GM10266 (cell line): Measurements from ENCODE around the gene MPDU1.
A peak's percentile ranks its signal among the peaks of the same experiment; 100 is the strongest.

Source experiments
- DNase-seq: peaks from one replicate; pipeline ENCODE4 v3.0.0; 2012; ENCODE audit errors: extremely low spot score
- TF ChIP-seq, protein P1 (sequence below): IDR thresholded peaks from 2 replicates; pipeline ENCODE4 v1.5.1; 2012; ENCODE audit warnings: mild to moderate bottlenecking, low read depth; ENCODE audit not compliant: control insufficient read depth, insufficient read depth; ENCODE audit errors: missing control alignments

The MPDU1 gene

DNA sequence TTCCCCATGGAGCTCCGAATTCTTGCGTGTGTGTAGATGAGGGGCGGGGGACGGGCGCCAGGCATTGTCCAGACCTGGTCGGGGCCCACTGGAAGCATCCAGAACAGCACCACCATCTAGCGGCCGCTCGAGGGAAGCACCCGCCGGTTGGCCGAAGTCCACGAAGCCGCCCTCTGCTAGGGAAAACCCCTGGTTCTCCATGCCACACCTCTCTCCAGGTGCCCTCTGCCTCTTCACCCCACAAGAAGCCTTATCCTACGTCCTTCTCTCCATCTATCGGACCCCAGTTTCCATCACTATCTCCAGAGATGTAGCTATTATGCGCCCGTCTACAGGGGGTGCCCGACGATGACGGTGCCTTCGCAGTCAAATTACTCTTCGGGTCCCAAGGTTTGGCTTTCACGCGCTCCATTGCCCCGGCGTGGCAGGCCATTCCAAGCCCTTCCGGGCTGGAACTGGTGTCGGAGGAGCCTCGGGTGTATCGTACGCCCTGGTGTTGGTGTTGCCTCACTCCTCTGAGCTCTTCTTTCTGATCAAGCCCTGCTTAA lies 22.6 kb upstream of the MPDU1 start:
- TF ChIP-seq, protein P1, sequence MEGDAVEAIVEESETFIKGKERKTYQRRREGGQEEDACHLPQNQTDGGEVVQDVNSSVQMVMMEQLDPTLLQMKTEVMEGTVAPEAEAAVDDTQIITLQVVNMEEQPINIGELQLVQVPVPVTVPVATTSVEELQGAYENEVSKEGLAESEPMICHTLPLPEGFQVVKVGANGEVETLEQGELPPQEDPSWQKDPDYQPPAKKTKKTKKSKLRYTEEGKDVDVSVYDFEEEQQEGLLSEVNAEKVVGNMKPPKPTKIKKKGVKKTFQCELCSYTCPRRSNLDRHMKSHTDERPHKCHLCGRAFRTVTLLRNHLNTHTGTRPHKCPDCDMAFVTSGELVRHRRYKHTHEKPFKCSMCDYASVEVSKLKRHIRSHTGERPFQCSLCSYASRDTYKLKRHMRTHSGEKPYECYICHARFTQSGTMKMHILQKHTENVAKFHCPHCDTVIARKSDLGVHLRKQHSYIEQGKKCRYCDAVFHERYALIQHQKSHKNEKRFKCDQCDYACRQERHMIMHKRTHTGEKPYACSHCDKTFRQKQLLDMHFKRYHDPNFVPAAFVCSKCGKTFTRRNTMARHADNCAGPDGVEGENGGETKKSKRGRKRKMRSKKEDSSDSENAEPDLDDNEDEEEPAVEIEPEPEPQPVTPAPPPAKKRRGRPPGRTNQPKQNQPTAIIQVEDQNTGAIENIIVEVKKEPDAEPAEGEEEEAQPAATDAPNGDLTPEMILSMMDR: peak; percentile 92
- DNase-seq: peak; percentile 91

DNA sequence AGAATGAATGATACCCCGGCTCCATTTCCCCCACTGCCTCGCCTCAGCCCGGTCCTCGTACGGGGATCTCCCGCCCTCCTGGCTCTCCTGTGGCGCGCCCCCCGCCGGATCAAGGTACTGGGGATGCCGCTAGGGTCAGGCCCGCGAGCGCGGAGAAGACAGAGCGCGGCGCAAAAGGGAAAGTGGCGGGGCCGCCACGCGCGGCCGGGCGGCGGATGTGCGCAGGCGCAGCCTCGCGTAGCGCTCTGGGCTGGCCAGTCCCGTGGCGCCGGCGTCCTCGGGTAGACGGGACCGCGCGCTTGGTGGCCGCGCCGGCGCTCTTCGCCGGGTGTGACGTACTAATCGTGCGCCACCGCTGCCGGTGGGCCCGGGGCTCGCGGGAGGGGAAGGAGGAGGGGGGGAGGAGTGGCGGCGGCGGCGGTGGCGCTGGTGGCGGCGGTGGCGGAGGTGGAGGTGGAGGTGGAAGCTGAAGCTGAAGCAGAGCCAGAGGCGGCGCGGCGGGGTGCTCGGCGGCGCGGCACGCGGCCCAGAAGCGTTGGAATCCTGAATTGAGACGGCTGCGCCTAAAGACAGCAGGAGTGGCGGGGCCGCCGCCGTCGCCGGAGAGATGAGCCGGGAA lies 22.0 kb upstream of the MPDU1 start, which contains the start of gene SENP3:
Gene SENP3, plus strand, starts transcription at position 331 of the 619 bp plus-strand sequence. CDS start 1,158 bp downstream, outside the sequence.
- peak; percentile 99 for DNase-seq
- TF ChIP-seq, protein P1: no peak

DNA sequence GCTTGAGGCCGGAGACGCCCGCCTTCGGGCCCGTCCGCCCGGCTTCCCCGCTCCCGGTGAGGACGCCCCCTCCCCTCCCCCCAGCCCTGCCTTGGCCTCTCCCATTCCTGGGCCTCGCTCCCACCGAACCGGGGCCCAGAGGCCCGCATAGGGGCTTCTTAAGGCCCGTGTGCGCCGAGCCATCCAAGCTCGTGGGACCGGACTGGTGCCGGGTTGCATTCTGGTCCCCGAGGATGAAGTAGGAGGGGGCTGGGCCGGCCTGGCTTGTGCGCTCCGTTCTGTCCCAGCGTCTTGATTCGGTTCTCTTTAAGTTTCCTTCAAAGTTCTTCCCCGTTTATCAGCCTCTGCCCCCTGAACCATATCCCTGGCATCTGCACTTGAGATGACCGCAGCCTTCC lies 21.4 kb upstream of the MPDU1 start:
- no peak for DNase-seq
- TF ChIP-seq, protein P1: no peak

DNA sequence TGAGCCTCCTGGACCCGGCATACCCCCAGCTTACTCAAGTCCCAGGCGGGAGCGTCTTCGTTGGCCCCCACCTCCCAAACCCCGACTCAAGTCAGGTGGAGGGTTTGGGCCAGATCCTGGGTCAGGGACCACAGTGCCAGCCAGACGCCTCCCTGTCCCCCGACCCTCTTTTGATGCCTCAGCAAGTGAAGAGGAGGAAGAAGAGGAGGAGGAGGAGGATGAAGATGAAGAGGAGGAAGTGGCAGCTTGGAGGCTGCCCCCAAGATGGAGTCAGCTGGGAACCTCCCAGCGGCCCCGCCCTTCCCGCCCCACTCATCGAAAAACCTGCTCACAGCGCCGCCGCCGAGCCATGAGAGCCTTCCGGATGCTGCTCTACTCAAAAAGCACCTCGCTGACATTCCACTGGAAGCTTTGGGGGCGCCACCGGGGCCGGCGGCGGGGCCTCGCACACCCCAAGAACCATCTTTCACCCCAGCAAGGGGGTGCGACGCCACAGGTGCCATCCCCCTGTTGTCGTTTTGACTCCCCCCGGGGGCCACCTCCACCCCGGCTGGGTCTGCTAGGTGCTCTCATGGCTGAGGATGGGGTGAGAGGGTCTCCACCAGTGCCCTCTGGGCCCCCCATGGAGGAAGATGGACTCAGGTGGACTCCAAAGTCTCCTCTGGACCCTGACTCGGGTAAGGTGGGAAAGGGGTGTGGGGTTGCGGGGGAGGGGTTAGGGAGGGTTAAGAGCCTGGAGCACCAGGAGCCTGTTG lies 20.4 kb upstream of the MPDU1 start:
- TF ChIP-seq, protein P1: no peak
- DNase-seq: no peak

DNA sequence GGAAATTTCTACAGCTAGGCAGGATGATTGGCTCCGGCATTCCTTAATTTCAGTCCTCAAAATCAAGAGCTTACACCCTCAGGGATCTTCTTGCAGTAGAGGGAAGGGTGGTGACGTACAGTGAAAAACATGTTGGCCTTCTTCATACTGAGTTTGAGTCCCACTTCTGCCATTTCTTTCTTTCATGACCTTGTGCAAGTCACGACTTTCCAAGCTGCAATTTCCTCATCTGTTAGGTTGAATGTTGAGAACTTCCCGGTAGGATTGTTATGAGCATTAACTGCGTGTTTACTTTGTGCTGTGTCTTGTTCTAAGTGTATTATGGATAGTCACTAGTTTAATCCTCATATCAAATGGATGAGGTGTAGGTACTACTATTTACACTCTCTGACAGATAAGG lies 14.1 kb upstream of the MPDU1 start:
- TF ChIP-seq, protein P1: no peak
- no peak for DNase-seq

DNA sequence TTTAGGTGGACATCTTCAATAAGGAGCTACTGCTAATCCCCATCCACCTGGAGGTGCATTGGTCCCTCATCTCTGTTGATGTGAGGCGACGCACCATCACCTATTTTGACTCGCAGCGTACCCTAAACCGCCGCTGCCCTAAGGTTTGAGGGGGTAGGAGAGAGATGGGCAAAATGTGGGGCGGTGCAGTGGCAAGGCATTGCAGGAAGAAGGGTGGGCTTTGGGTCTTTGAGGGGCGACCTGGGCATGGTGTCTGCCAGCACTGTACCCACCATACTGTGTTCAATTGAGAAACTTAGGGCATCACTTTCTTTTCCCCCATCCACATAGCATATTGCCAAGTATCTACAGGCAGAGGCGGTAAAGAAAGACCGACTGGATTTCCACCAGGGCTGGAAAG lies 13.3 kb upstream of the MPDU1 start:
- TF ChIP-seq, protein P1: no peak
- no peak for DNase-seq

DNA sequence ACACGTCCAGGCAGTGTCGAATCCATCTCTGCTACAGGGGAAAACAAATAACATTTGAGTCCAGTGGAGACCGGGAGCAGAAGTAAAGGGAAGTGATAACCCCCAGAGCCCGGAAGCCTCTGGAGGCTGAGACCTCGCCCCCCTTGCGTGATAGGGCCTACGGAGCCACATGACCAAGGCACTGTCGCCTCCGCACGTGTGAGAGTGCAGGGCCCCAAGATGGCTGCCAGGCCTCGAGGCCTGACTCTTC lies 11.4 kb upstream of the MPDU1 start:
- no peak for DNase-seq
- TF ChIP-seq, protein P1: no peak
